ENCODE data around the gene LHX4. TPM values are rescaled to one million over a fixed set of nuclear protein-coding genes. Genes with fewer than 3 reads are reported as not detected.

LHX4 gene
- total RNA-seq, 4 donors from 2014 or later: 0.48 to 1.2 TPM; not detected in 2

DNA sequence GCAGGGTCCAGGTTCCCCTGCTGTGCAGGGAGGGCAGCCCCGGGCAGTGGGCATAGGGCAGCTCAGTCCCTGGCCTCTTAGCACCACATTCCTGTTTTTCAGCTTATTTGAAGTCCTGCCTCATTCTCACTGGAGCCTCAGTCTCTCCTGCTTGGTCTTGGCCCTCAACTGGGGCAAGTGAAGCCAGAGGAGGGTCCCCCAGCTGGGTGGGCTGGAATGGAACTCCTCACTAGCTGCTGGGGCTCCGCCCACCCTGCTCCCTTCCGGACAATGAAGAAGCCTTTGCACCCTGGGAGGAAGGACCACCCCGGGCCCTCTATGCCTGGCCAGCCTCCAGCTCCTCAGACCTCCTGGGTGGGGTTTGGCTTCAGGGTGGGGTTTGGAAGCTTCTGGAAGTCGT lies 32.8 kb upstream of the LHX4 start:
- Histone ChIP-seq H3K27ac (no peak overlapping the region), H3K9me3 (no peaks in the 10 kb centered on the region), H3K4me3 (no peak overlapping the region), H3K27me3 (no peaks in the 10 kb centered on the region), H3K36me3 (peaks cover 0 to 6% (median 0%) of the 10 kb centered on the region in 4 donors), H3K4me1 (peaks cover 0 to 8% (median 4%) of the 10 kb centered on the region in 4 donors)
- intact Hi-C loops (cut with DNase I; ENCODE audit: low total_unique reads) (no loop called here), in situ Hi-C loops (cut with MboI; ENCODE audit: low pct_ligation_motif_present in 1 of 4, low pct_unique_long_range_greater_than_20kb in 1 of 4, low sequenced_read_pairs in 3 of 4) (no loop called here)
- TF ChIP-seq EP300 (IDR thresholded peaks at IDR 0.05; ENCODE audit: low read depth) (no peak), POLR2A (IDR thresholded peaks at IDR 0.05) (no peak), POLR2AphosphoS5 (IDR thresholded peaks at IDR 0.05) (no peak)
- TF ChIP-seq, protein P1, sequence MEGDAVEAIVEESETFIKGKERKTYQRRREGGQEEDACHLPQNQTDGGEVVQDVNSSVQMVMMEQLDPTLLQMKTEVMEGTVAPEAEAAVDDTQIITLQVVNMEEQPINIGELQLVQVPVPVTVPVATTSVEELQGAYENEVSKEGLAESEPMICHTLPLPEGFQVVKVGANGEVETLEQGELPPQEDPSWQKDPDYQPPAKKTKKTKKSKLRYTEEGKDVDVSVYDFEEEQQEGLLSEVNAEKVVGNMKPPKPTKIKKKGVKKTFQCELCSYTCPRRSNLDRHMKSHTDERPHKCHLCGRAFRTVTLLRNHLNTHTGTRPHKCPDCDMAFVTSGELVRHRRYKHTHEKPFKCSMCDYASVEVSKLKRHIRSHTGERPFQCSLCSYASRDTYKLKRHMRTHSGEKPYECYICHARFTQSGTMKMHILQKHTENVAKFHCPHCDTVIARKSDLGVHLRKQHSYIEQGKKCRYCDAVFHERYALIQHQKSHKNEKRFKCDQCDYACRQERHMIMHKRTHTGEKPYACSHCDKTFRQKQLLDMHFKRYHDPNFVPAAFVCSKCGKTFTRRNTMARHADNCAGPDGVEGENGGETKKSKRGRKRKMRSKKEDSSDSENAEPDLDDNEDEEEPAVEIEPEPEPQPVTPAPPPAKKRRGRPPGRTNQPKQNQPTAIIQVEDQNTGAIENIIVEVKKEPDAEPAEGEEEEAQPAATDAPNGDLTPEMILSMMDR (IDR thresholded peaks at IDR 0.05): no peak
- WGBS, 2 donors (ENCODE audit: low coverage in 1 of 2): 75 to 100% methylated on average over 2 to 5 of the region's 5 CpGs
- DNase-seq: no peak

DNA sequence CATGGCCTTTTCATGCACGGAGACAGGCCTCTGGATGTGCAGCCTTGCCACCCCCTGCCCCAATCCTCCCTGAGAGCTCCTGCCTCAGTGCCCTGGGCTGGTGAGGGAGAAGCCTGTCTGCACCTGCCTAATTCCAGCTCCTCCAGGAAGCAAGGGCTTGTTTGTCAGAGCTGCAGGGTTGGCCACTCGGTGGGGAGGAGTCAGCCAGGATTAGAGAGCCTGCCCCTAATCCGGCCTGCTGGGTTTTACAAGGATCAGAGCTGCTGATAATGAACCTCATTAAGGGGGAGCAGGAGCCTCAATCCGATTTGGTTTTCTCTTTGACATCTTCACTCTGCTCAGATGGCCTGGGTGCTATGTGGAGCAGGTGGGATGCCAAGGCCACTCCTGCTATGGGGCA lies 31.9 kb upstream of the LHX4 start:
- peaks cover 0 to 6% (median 0%) of the 10 kb centered on the region in 4 donors for H3K36me3 ChIP-seq
- WGBS, 2 donors (ENCODE audit: low coverage in 1 of 2): 67% methylated on average over 4 of the region's 4 CpGs; no CpG with 5 or more reads in 1 of the 2 donors
- intact Hi-C loops (cut with DNase I; ENCODE audit: low total_unique reads): no loop called here
- TF ChIP-seq EP300 (IDR thresholded peaks at IDR 0.05; ENCODE audit: low read depth) (no peak), POLR2AphosphoS5 (IDR thresholded peaks at IDR 0.05) (no peak), POLR2A (IDR thresholded peaks at IDR 0.05) (no peak)
- TF ChIP-seq, protein P1 (IDR thresholded peaks at IDR 0.05): no peak
- no peak overlapping the region for H3K4me3 ChIP-seq
- in situ Hi-C loops (cut with MboI; ENCODE audit: low pct_ligation_motif_present in 1 of 4, low pct_unique_long_range_greater_than_20kb in 1 of 4, low sequenced_read_pairs in 3 of 4): no loop called here
- DNase-seq: no peak
- no peak overlapping the region for H3K27ac ChIP-seq
- H3K4me1 ChIP-seq: peaks cover 0 to 8% (median 4%) of the 10 kb centered on the region in 4 donors
- H3K27me3 ChIP-seq: no peaks in the 10 kb centered on the region
- no peaks in the 10 kb centered on the region for H3K9me3 ChIP-seq

DNA sequence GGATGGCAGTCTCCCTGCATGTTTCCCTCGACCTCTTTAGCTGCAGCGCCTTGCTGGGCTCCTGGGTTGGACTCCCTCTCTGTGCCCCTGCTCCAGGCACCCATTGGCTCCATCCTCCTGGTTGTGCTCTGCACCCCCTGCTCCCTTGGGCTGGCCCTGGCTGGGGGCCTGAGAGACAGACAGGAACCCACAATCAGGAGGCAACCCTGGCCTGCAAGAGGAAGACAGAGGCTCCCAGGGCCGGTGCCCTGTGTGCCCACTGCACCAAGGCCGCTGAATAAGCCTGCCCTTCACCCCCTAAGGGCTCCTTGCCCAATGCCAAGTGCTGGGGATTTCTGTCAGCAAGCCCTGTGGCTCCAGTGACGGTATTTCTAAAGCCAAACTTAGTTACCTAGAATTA lies 31.5 kb upstream of the LHX4 start:
- peaks cover 0 to 6% (median 0%) of the 10 kb centered on the region in 4 donors for H3K36me3 ChIP-seq
- no peak for DNase-seq
- H3K27ac ChIP-seq: no peak overlapping the region
- no peaks in the 10 kb centered on the region for H3K9me3 ChIP-seq
- TF ChIP-seq, protein P1 (IDR thresholded peaks at IDR 0.05): no peak
- TF ChIP-seq POLR2A (IDR thresholded peaks at IDR 0.05) (no peak), POLR2AphosphoS5 (IDR thresholded peaks at IDR 0.05) (no peak), EP300 (IDR thresholded peaks at IDR 0.05; ENCODE audit: low read depth) (no peak)
- in situ Hi-C loops (cut with MboI; ENCODE audit: low pct_ligation_motif_present in 1 of 4, low pct_unique_long_range_greater_than_20kb in 1 of 4, low sequenced_read_pairs in 3 of 4) (no loop called here), intact Hi-C loops (cut with DNase I; ENCODE audit: low total_unique reads) (no loop called here)
- no peaks in the 10 kb centered on the region for H3K27me3 ChIP-seq
- no peak overlapping the region for H3K4me3 ChIP-seq
- peaks cover 0 to 6% (median 2%) of the 10 kb centered on the region in 4 donors for H3K4me1 ChIP-seq
- 87% methylated on average over 5 of the region's 5 CpGs; no CpG with 5 or more reads in 1 of the 2 donors for WGBS, 2 donors (ENCODE audit: low coverage in 1 of 2)

DNA sequence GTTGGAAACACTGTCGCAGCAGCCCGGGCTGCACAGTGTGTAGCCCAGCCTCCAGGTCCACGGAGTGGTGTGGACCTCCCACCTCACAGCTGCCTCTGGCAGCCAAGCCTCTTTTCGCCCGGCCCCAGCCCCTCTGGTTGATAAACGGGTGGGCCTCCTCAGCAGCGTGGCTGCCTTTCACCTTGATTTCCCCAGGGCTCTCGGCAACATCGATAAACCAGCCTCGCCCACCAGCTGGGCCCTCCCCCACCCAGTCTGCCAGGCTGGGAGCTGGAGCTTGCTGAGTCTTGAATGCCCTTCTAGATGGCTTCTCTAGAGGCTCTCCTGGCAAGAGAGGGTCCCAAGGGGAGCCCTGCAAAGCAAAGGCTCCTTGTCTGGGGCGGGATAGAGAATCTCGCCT lies 31.0 kb upstream of the LHX4 start:
- H3K27ac ChIP-seq: no peak overlapping the region
- in situ Hi-C loops (cut with MboI; ENCODE audit: low pct_ligation_motif_present in 1 of 4, low pct_unique_long_range_greater_than_20kb in 1 of 4, low sequenced_read_pairs in 3 of 4): no loop called here
- no peak for DNase-seq
- intact Hi-C loops (cut with DNase I; ENCODE audit: low total_unique reads): no loop called here
- no peaks in the 10 kb centered on the region for H3K9me3 ChIP-seq
- H3K36me3 ChIP-seq: peaks cover 0 to 6% (median 0%) of the 10 kb centered on the region in 4 donors
- TF ChIP-seq, protein P1 (IDR thresholded peaks at IDR 0.05): no peak
- no peak for TF ChIP-seq POLR2A (IDR thresholded peaks at IDR 0.05)
- no peak for TF ChIP-seq POLR2AphosphoS5 (IDR thresholded peaks at IDR 0.05)
- no peak for TF ChIP-seq EP300 (IDR thresholded peaks at IDR 0.05; ENCODE audit: low read depth)
- peaks cover 0 to 2% (median under 1%) of the 10 kb centered on the region in 4 donors for H3K4me1 ChIP-seq
- WGBS, 2 donors (ENCODE audit: low coverage in 1 of 2): 97% methylated on average over 12 of the region's 12 CpGs; no CpG with 5 or more reads in 1 of the 2 donors
- H3K27me3 ChIP-seq: no peaks in the 10 kb centered on the region
- H3K4me3 ChIP-seq: no peak overlapping the region

All from transverse colon (tissue), 4 donors.